Left lung (tissue), 10 donors: ENCODE results near the gene RARB. TPM values are rescaled to one million over a fixed set of nuclear protein-coding genes. Genes with fewer than 3 reads are reported as not detected.

Experiments used
- ATAC-seq: fragments of 200-7000 bp; cut with Tn5 transposase; one replicate; pipeline ENCODE4 v1.9.1; 2020; ENCODE audit warnings: moderate library complexity
- DNase-seq, 4 donors: peaks; one replicate each; pipeline ENCODE4 v3.0.0-alpha.2; 2013 to 2020
- H3K27ac ChIP-seq, 2 donors: fragments of 200-600 bp; sonication (generic) in 1 of 2; one replicate each; pipeline versions ENCODE4 v1.5.0 to v1.8.0; 2020 to 2021
- H3K27me3 ChIP-seq, 2 donors: fragments of 200-600 bp; sonication (generic) in 1 of 2; one replicate each; pipeline versions ENCODE4 v1.5.0 to v1.8.0; 2020 to 2021
- H3K36me3 ChIP-seq, 2 donors: fragments of 200-600 bp; sonication (generic) in 1 of 2; one replicate each; pipeline versions ENCODE4 v1.5.0 to v1.8.0; 2020 to 2021
- H3K4me1 ChIP-seq, 2 donors: fragments of 200-600 bp; one replicate each; pipeline ENCODE4 v1.8.0; 2021
- H3K4me3 ChIP-seq, 2 donors: fragments of 200-600 bp; sonication (generic) in 1 of 2; one replicate each; pipeline versions ENCODE4 v1.5.0 to v1.8.0; 2020 to 2021; ENCODE audit warnings: mild to moderate bottlenecking in 1 of 2
- H3K9me3 ChIP-seq, 2 donors: fragments of 200-600 bp; sonication (generic) in 1 of 2; one replicate each; pipeline versions ENCODE4 v1.5.0 to v1.8.0; 2020 to 2021
- CTCF ChIP-seq, 2 donors: fragments of 200-600 bp; sonication (generic) in 1 of 2; IDR thresholded peaks; one replicate each; pipeline versions ENCODE4 v1.5.0 to v1.8.0; 2021; ENCODE audit warnings: antibody characterized with exemption in 2 of 2
- intact Hi-C, 2 donors: fragments of 100-400 bp; cut with DNase I; formaldehyde crosslinking; loops; one replicate each; pipeline versions ENCODE4 v1.11.2 to v1.14.2; 2022
- polyA plus RNA-seq, 6 donors: library from polyadenylated mRNA; unstranded; fragments of 120-200 nt; gene quantifications; one replicate each; pipeline ENCODE4 v1.2.1, GENCODE V29; 2013; ENCODE audit not compliant: insufficient read length in 6 of 6
- total RNA-seq, 2 donors: library from RNA; stranded (reverse); fragmentation: NEBNext Ultra II Directional; extraction: Animal tissue kit (Norgen Biotek cat#: 25700); gene quantifications; one replicate each; pipeline ENCODE4 v1.2.1, GENCODE V29; 2021
- donor health status: DM: no; HTN: yes; CAD: no.
- donor health status: DM: no; HTN: no; CAD: no.

RARB gene
- total and polyA plus RNA-seq, 8 donors, result 4.1 to 40.1 (median 33.3) TPM

DNA sequence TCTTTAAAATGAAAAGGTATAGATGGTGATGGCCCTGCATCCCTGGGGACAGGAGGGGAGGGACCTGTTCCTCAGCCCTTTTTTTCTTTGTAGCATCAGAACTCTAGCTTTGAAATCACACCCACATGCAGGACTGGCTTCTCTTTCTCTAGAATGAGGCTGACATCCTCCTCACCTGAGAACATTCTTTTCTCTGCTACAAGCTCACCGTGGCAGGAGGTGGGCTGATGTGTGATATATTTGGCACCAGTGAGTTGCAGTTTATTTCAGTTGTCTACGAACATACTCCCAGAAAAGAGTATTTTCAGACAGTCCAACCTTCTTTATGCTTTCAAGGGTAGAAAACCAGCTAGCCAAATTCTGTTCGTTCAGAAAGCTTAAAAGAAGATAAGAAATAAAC is 43.6 kb upstream of the RARB start:
- no peak overlapping the region for H3K27ac ChIP-seq
- peaks cover 0 to 5% of the 10 kb centered on the region in 2 donors for H3K4me1 ChIP-seq
- intact Hi-C loops, result no loop called here
- H3K4me3 ChIP-seq, result no peak overlapping the region
- H3K27me3 ChIP-seq, result no peaks in the 10 kb centered on the region
- TF ChIP-seq CTCF (IDR thresholded peaks at IDR 0.05), result no peak
- ATAC-seq (no peak), DNase-seq (no peak)
- no peaks in the 10 kb centered on the region for H3K36me3 ChIP-seq
- no peaks in the 10 kb centered on the region for H3K9me3 ChIP-seq

- Histone ChIP-seq H3K9me3 (peaks cover 0 to under 1% of the 10 kb centered on the region in 2 donors), H3K4me3 (no peak overlapping the region), H3K27ac (no peak overlapping the region), H3K27me3 (no peaks in the 10 kb centered on the region), H3K36me3 (no peaks in the 10 kb centered on the region), H3K4me1 (peaks cover 0 to under 1% of the 10 kb centered on the region in 2 donors)
- intact Hi-C loops, result no loop called here
- DNase-seq (no peak), ATAC-seq (no peak)
- TF ChIP-seq CTCF (IDR thresholded peaks at IDR 0.05), result no peak
These were observed 42.1 kb upstream of the RARB start for GRCh38 chr3:25385807-25386460.

- Histone ChIP-seq H3K36me3 (no peaks in the 10 kb centered on the region), H3K27me3 (no peaks in the 10 kb centered on the region), H3K27ac (no peak overlapping the region), H3K4me3 (no peak overlapping the region), H3K4me1 (no peaks in the 10 kb centered on the region), H3K9me3 (peaks cover 0 to 4% of the 10 kb centered on the region in 2 donors)
- intact Hi-C loops, result no loop called here
- no peak for ATAC-seq
- DNase-seq, result no peak
- TF ChIP-seq CTCF (IDR thresholded peaks at IDR 0.05), result no peak
These were observed 41.3 kb upstream of the RARB start for GRCh38 chr3:25386686-25387255.

DNA sequence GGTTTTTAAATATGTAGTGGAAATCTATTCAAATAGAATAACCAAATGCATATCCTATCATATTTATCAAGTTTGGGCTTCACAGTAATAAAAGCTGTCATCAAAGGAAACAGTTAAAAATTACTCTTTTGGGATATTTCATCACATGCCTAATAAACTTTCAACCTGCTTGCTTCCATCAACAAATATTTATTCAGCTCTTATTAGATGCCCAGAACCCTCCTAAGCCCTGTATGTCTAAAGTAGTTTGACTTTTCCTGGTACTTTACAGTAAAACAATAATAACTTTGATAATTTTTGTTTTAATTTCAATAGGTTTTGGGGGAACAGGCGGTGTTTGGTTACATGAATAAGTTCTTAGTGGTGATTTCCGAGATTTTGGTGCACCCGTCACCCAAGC is 37.5 kb upstream of the RARB start:
- H3K4me1 ChIP-seq, result no peaks in the 10 kb centered on the region
- H3K4me3 ChIP-seq, result no peak overlapping the region
- no peak for ATAC-seq
- no peak overlapping the region for H3K27ac ChIP-seq
- no peaks in the 10 kb centered on the region for H3K27me3 ChIP-seq
- no peak for TF ChIP-seq CTCF (IDR thresholded peaks at IDR 0.05)
- no peaks in the 10 kb centered on the region for H3K36me3 ChIP-seq
- peaks cover 0 to 14% of the 10 kb centered on the region in 2 donors for H3K9me3 ChIP-seq
- intact Hi-C loops, result no loop called here
- DNase-seq, result no peak

GRCh38 chr3:25396251-25396650 is 31.8 kb upstream of the RARB start:
- ATAC-seq (no peak), DNase-seq (no peak)
- Histone ChIP-seq H3K36me3 (no peaks in the 10 kb centered on the region), H3K27ac (no peak overlapping the region), H3K27me3 (no peaks in the 10 kb centered on the region), H3K9me3 (peaks cover 0 to 11% of the 10 kb centered on the region in 2 donors), H3K4me1 (no peaks in the 10 kb centered on the region), H3K4me3 (no peak overlapping the region)
- no peak for TF ChIP-seq CTCF (IDR thresholded peaks at IDR 0.05)
- intact Hi-C loops, result no loop called here
